Neutrophil (primary cell): ENCODE results near the gene OSGIN1.

ENCODE experiments used
- H3K27ac ChIP-seq: fragments of 200-600 bp; sonication (generic); 2 replicates; pipeline ENCODE4 v1.5.1; 2016; ENCODE audit warnings: mild to moderate bottlenecking, moderate library complexity
- H3K27me3 ChIP-seq: fragments of 200-600 bp; sonication (generic); 2 replicates; pipeline ENCODE4 v1.6.0; 2016; ENCODE audit warnings: mild to moderate bottlenecking
- H3K36me3 ChIP-seq: fragments of 200-600 bp; sonication (generic); 2 replicates; pipeline ENCODE4 v1.5.1; 2017
- H3K4me1 ChIP-seq, 2 experiments: fragments of 200-600 bp in 1 of 2; sonication (generic) in 1 of 2; 1 replicate in 1 of 2; 2 replicates in 1 of 2; pipeline versions ENCODE4 v1.5.1 to v1.6.1; 2013 to 2016; ENCODE audit warnings: low read depth in 1 of 2, low read length in 1 of 2, mild to moderate bottlenecking in 1 of 2, moderate library complexity in 1 of 2; ENCODE audit not compliant: control insufficient read depth in 1 of 2, insufficient read depth in 1 of 2
- H3K4me3 ChIP-seq, 2 experiments: fragments of 200-600 bp in 1 of 2; sonication (generic) in 1 of 2; 1 replicate in 1 of 2; 2 replicates in 1 of 2; pipeline ENCODE4 v1.5.1; 2013 to 2016; ENCODE audit warnings: low read depth in 1 of 2, low read length in 1 of 2, mild to moderate bottlenecking in 1 of 2, moderate library complexity in 1 of 2
- H3K9me3 ChIP-seq: fragments of 200-600 bp; sonication (generic); 2 replicates; pipeline ENCODE4 v1.5.1; 2016
- TF ChIP-seq, protein P1 (sequence below): fragments of 200-600 bp; sonication (generic); IDR thresholded peaks from 2 replicates; pipeline ENCODE4 v1.5.1; 2016; ENCODE audit warnings: antibody characterized with exemption

The OSGIN1 gene

DNA sequence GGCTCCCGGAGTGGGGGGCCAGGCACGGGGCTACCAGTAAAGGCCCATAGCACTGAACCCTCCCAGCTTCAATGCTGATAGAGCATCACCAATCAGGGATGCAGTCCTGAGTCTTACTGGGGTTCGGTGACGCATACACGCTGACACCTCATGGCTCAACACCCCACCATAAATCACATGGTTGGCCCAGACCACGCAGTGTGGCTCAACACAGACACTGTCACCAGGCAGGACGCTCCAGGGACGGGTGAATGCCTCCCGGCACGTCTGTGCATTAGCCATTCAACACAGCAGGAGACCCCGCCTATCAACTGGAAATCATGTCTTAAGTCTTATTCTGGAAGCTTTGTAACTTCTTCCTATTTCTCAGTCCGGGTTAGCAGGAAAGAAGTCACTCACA lies 50.0 kb downstream of the OSGIN1 start:
- Histone ChIP-seq H3K4me1 (no peaks in the 10 kb centered on the region), H3K27ac (no peak overlapping the region), H3K36me3 (no peaks in the 10 kb centered on the region), H3K27me3 (peaks cover 84% of the 10 kb centered on the region), H3K4me3 (no peak overlapping the region), H3K9me3 (no peaks in the 10 kb centered on the region)
- TF ChIP-seq, protein P1, sequence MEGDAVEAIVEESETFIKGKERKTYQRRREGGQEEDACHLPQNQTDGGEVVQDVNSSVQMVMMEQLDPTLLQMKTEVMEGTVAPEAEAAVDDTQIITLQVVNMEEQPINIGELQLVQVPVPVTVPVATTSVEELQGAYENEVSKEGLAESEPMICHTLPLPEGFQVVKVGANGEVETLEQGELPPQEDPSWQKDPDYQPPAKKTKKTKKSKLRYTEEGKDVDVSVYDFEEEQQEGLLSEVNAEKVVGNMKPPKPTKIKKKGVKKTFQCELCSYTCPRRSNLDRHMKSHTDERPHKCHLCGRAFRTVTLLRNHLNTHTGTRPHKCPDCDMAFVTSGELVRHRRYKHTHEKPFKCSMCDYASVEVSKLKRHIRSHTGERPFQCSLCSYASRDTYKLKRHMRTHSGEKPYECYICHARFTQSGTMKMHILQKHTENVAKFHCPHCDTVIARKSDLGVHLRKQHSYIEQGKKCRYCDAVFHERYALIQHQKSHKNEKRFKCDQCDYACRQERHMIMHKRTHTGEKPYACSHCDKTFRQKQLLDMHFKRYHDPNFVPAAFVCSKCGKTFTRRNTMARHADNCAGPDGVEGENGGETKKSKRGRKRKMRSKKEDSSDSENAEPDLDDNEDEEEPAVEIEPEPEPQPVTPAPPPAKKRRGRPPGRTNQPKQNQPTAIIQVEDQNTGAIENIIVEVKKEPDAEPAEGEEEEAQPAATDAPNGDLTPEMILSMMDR = no peak

DNA sequence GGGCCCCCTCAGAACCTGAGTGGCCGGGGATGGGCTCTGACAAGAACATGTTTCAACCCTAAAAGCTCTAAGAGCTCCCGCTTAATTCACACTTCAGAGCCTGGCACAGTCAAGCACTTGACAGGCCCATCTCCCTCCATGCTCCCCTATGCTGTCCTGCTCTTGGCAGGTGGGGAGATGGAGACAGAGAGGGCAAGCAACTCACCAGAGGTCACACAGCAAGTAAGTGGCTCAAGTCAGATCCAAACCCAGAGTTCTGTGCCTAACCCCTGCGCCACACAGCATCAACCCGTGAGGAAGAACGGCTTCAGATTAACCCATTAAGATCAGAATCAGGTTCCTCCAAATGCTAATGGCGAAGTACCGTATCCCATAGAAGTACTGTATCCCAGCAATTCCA lies 51.4 kb downstream of the OSGIN1 start:
- Histone ChIP-seq H3K9me3 (no peaks in the 10 kb centered on the region), H3K27me3 (peaks cover 80% of the 10 kb centered on the region), H3K4me3 (no peak overlapping the region), H3K36me3 (no peaks in the 10 kb centered on the region), H3K27ac (no peak overlapping the region), H3K4me1 (no peaks in the 10 kb centered on the region)
- TF ChIP-seq, protein P1 = no peak

DNA sequence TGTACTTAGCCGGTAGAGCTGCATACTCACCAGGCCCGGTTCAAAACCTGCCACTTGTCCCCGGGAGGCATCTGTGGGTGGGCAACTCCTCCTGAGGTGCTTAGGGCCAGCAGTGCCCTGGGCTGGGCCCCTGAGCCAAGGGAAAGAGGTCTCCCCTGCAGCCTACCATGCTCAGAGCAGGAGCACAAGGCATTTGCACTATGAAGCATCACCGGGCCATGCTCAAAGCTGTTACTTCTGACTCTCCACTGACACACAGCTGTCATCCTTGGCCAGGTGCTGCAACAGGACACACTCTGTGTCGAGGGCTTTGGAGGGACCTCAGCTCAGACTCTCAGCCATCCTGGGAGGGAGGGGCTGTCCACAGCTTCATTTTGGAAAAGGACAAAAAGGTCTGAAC lies 52.4 kb downstream of the OSGIN1 start:
- H3K27me3 ChIP-seq = peaks cover 80% of the 10 kb centered on the region
- H3K4me3 ChIP-seq = no peak overlapping the region
- no peaks in the 10 kb centered on the region for H3K9me3 ChIP-seq
- TF ChIP-seq, protein P1 = no peak
- H3K27ac ChIP-seq = no peak overlapping the region
- no peaks in the 10 kb centered on the region for H3K4me1 ChIP-seq
- H3K36me3 ChIP-seq = no peaks in the 10 kb centered on the region

DNA sequence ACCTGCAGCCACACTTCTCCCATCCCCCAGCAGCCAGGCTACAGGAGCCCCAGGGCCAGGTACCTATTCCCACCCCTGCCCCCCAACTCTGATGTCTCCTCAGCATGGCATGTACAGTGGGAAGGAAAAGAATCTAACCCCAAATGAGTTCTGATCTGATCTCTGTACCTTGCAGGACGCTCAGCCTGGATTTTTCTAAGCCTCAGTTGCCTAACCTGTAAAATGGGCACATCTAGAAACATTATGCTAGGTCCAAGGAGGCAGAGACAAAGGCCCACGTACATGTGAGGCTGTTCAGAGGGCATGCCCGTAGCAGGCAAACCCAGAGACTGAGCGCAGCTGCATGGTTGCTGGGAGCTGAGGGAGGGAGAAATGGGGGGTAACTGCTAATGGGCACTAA lies 54.5 kb downstream of the OSGIN1 start:
- no peak overlapping the region for H3K27ac ChIP-seq
- no peaks in the 10 kb centered on the region for H3K4me1 ChIP-seq
- H3K27me3 ChIP-seq = peaks cover 68% of the 10 kb centered on the region
- no peaks in the 10 kb centered on the region for H3K36me3 ChIP-seq
- TF ChIP-seq, protein P1 = no peak
- no peaks in the 10 kb centered on the region for H3K9me3 ChIP-seq
- H3K4me3 ChIP-seq = no peak overlapping the region

DNA sequence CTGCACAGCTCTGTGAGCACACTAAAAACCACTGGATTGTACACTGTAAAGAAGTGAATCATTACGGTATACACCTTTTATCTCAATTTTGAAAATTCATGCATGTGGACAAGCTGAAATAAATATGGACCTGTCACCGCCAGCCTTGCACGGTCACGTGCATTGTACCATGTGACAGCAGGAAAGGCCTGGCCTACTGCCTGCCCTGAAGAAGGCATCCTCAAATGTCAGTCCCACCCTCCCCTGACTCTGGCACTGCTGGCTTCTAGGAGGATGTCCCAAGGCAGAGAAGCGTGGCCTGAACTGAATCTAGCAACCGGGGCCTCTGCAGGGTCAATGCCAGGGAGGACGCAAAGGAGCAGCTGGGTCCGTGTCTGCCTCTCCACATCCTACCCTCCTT lies 54.9 kb downstream of the OSGIN1 start:
- Histone ChIP-seq H3K36me3 (no peaks in the 10 kb centered on the region), H3K27ac (no peak overlapping the region), H3K4me3 (no peak overlapping the region), H3K9me3 (no peaks in the 10 kb centered on the region), H3K4me1 (no peaks in the 10 kb centered on the region), H3K27me3 (peaks cover 67% of the 10 kb centered on the region)
- TF ChIP-seq, protein P1 = no peak

DNA sequence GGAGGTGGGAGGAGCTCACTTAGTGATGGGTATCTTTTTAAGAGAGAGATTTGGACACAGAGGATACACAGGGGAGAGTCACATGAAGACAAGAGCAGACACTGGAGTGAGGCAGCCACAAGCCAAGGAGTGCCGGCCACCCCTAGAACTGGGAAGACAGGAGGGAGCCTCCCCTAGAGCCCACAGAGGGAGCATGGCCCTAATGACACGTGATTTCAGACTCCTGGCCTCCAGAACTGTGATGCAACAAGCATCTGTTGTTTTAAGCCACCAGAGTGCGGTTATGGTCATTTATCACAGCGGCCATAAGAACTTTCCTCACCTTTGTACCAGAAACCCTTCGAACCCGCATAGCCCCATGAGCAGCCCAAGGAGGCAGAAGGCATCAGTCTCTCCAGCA lies 56.2 kb downstream of the OSGIN1 start:
- TF ChIP-seq, protein P1 = no peak

More for the DNA sequence above, 56.2 kb downstream of the OSGIN1 start:
- H3K4me3 ChIP-seq = no peak overlapping the region
- no peaks in the 10 kb centered on the region for H3K36me3 ChIP-seq
- H3K27ac ChIP-seq = no peak overlapping the region
- peaks cover 0 to 3% of the 10 kb centered on the region in 2 experiments for H3K4me1 ChIP-seq
- peaks cover 53% of the 10 kb centered on the region for H3K27me3 ChIP-seq
- no peaks in the 10 kb centered on the region for H3K9me3 ChIP-seq
